Measurements from ENCODE around the gene SRGAP3.

- TF ChIP-seq ZBTB1 (tag by site-specific recombination; IDR thresholded peaks at IDR 0.05): no peak
- no peak for TF ChIP-seq ZNF843 (tag by site-specific recombination; IDR thresholded peaks at IDR 0.05)
- no peak for TF ChIP-seq CTCF (tag by site-specific recombination; IDR thresholded peaks at IDR 0.05)
- TF ChIP-seq REST (tag by site-specific recombination; IDR thresholded peaks at IDR 0.05): no peak
- TF ChIP-seq ZNF175 (tag by site-specific recombination; IDR thresholded peaks at IDR 0.05): no peak
- TF ChIP-seq ZNF114 (tag by site-specific recombination; IDR thresholded peaks at IDR 0.05): no peak
- TF ChIP-seq PRDM10 (tag by site-specific recombination; IDR thresholded peaks at IDR 0.05): no peak
- no peak for TF ChIP-seq PRDM4 (tag by site-specific recombination; IDR thresholded peaks at IDR 0.05)
- TF ChIP-seq KLF9 (tag by site-specific recombination; IDR thresholded peaks at IDR 0.05; ENCODE audit: low read depth): no peak
- no peak for TF ChIP-seq ELK4 (IDR thresholded peaks at IDR 0.05; ENCODE audit: borderline replicate concordance, low read depth, low read length)
These were observed 145.3 kb downstream of the SRGAP3 start for GRCh38 chr3:9104121-9104520.
